Stimulated activated effector memory CD8-positive, alpha-beta T cell treated with anti-CD3 and anti-CD28 coated beads, Interleukin-12 subunit alpha, Interleukin-12 subunit beta, amount 100 ng/mL, for 72 hours (primary cell): Measurements from ENCODE around the gene LTC4S.
"Not testable (repeated sequence)": the region's sequence is repeated elsewhere in the genome, so short reads cannot be mapped to it uniquely, and the experiment has no call there.

Experiments
- ATAC-seq: fragments of 150-1000 bp; cut with Tn5 transposase; 2 replicates; pipeline ENCODE4 v1.10.0; 2021
- DNase-seq, 2 donors: peaks; one replicate each; pipeline ENCODE4 v3.0.0; 2021 to 2022; ENCODE audit warnings: low spot score in 2 of 2
- H3K27ac Mint-ChIP-seq: one replicate; pipeline ENCODE4 v1.8.0; 2022; ENCODE audit warnings: mild to moderate bottlenecking, mixed read lengths
- H3K36me3 Mint-ChIP-seq: one replicate; pipeline ENCODE4 v1.8.0; 2022; ENCODE audit warnings: mild to moderate bottlenecking, mixed read lengths
- H3K4me1 Mint-ChIP-seq: one replicate; pipeline ENCODE4 v1.8.0; 2022; ENCODE audit warnings: mixed read lengths
- H3K4me3 Mint-ChIP-seq: one replicate; pipeline ENCODE4 v1.8.0; 2022; ENCODE audit warnings: mild to moderate bottlenecking, mixed read lengths
- H3K9me3 Mint-ChIP-seq: one replicate; pipeline ENCODE4 v1.8.0; 2022; ENCODE audit warnings: mixed read lengths

The LTC4S gene, protein sequence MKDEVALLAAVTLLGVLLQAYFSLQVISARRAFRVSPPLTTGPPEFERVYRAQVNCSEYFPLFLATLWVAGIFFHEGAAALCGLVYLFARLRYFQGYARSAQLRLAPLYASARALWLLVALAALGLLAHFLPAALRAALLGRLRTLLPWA

DNA sequence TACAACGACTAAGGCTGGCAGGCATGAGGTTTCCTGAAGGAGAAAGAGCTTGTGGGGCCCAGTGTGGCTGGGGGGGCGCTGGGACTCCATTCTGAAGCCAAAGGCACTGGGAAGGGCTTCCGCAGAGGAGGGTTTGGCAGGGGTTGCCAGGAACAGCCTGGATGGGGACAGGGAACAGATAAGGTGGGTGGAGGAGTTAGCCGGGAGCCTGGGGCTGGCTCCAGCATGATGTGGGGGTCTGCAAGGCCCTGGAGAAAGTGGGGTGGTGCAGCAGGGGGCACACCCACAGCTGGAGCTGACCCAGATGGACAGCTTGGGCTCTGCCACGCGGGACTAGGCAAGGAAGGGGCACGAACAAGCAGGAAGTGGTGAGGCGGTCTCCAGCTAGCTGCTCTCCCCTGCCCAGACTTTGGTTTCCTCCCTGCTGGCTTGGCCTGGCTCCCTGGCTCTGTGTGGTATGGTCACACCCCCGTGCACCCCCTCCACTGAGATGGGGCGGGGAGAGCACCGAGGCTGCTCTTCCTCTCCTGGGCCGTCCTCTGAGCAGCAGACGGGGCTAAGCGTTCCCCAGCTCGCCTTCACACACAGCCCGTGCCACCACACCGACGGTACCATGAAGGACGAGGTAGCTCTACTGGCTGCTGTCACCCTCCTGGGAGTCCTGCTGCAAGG lies at the start of gene LTC4S:
LTC4S (plus strand) TSS at position 519 of the 672 bp plus-strand sequence; CDS start at position 614, 95 bp downstream.
- peak within 1 kb of the TSS; percentile 93 for H3K27ac Mint-ChIP-seq
- H3K4me3 Mint-ChIP-seq, result peak within 1 kb of the TSS; percentile 63
- H3K9me3 Mint-ChIP-seq, result no peaks in the 10 kb centered on the region
- peak; percentile 61 for ATAC-seq
- H3K36me3 Mint-ChIP-seq, result peaks cover 36% of the 10 kb centered on the region
- H3K4me1 Mint-ChIP-seq, result peaks cover 34% of the 10 kb centered on the region
- DNase-seq, result peak in 1 of 2 donors; percentile 72

GRCh38 chr5:179744106-179744505 lies 49.7 kb upstream of the LTC4S start:
- not testable (repeated sequence) for H3K27ac Mint-ChIP-seq, H3K9me3 Mint-ChIP-seq, DNase-seq, H3K4me3 Mint-ChIP-seq, ATAC-seq
- peaks cover 63% of the 10 kb centered on the region for H3K36me3 Mint-ChIP-seq
- H3K4me1 Mint-ChIP-seq, result peaks cover 41% of the 10 kb centered on the region

DNA sequence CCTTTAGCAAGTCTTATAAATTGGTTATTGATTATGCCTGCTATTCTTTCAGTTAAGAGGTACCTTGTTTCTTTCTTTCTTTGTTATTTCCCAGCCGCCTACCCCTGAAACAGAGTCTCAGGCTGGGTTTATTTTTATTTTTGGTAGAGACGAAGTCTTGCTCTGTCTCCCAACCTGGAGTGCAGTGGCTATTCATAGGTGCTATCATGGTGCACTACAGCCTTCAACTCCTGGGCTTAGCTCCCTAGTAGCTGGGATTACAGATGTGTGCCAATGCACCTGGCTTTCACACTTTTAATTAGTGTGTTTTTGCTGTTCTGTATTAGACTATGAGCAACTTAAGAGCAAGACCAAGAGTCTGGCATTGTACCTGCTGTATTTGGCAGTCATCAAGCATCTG lies 46.9 kb upstream of the LTC4S start:
- peaks cover 34% of the 10 kb centered on the region for H3K4me1 Mint-ChIP-seq
- H3K36me3 Mint-ChIP-seq, result peaks cover 42% of the 10 kb centered on the region
- peak overlapping the region; percentile 78 for H3K27ac Mint-ChIP-seq
- ATAC-seq, result no peak
- no peaks in the 10 kb centered on the region for H3K9me3 Mint-ChIP-seq
- no peak for DNase-seq
- H3K4me3 Mint-ChIP-seq, result no peak overlapping the region

- H3K9me3 Mint-ChIP-seq, result no peaks in the 10 kb centered on the region
- ATAC-seq, result no peak
- H3K27ac Mint-ChIP-seq, result no peak overlapping the region
- no peak for DNase-seq
- peaks cover 44% of the 10 kb centered on the region for H3K36me3 Mint-ChIP-seq
- no peak overlapping the region for H3K4me3 Mint-ChIP-seq
- H3K4me1 Mint-ChIP-seq, result peaks cover 34% of the 10 kb centered on the region
These were observed 46.0 kb upstream of the LTC4S start for GRCh38 chr5:179747811-179748210.

- DNase-seq (no peak), ATAC-seq (no peak)
- peaks cover 51% of the 10 kb centered on the region for H3K4me1 Mint-ChIP-seq
- peaks cover 34% of the 10 kb centered on the region for H3K36me3 Mint-ChIP-seq
- no peaks in the 10 kb centered on the region for H3K9me3 Mint-ChIP-seq
- no peak overlapping the region for H3K4me3 Mint-ChIP-seq
- peak overlapping the region; percentile 29 for H3K27ac Mint-ChIP-seq
These were observed 43.8 kb upstream of the LTC4S start for GRCh38 chr5:179749857-179750508.

GRCh38 chr5:179753971-179754370 lies 39.8 kb upstream of the LTC4S start:
- Mint-ChIP-seq H3K9me3 (no peaks in the 10 kb centered on the region), H3K36me3 (peaks cover 12% of the 10 kb centered on the region), H3K4me1 (peaks cover 42% of the 10 kb centered on the region), H3K27ac (peak overlapping the region; percentile 49), H3K4me3 (no peak overlapping the region)
- ATAC-seq (no peak), DNase-seq (no peak)

- Mint-ChIP-seq H3K9me3 (no peaks in the 10 kb centered on the region), H3K36me3 (peaks cover 12% of the 10 kb centered on the region), H3K4me1 (peaks cover 46% of the 10 kb centered on the region), H3K4me3 (no peak overlapping the region), H3K27ac (peak overlapping the region; percentile 49)
- ATAC-seq, result no peak
- no peak for DNase-seq
These were observed 38.8 kb upstream of the LTC4S start for GRCh38 chr5:179755022-179755421.

DNA sequence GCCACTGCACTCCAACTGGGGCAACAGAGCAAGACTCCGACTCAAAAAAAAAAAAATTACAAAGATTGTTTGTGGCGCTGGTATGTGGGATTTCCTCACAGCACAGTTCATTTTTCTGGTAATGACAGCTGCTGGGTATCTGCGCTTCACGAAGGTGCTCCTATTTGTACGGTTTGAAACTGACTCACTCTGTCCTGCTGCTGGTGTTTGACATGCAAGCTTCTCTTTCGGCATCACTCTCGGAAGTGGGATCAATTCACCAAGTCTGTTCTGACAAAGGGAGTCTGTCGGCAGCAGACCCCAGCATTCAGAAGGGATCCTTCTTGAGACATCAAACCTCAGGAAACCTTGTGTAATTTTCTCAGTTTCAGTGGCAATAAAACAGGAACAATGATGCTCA lies 34.8 kb upstream of the LTC4S start:
- H3K27ac Mint-ChIP-seq, result peak overlapping the region; percentile 92
- ATAC-seq, result no peak
- DNase-seq, result no peak
- no peak overlapping the region for H3K4me3 Mint-ChIP-seq
- peaks cover 68% of the 10 kb centered on the region for H3K4me1 Mint-ChIP-seq
- peaks cover under 1% of the 10 kb centered on the region for H3K36me3 Mint-ChIP-seq
- no peaks in the 10 kb centered on the region for H3K9me3 Mint-ChIP-seq

DNA sequence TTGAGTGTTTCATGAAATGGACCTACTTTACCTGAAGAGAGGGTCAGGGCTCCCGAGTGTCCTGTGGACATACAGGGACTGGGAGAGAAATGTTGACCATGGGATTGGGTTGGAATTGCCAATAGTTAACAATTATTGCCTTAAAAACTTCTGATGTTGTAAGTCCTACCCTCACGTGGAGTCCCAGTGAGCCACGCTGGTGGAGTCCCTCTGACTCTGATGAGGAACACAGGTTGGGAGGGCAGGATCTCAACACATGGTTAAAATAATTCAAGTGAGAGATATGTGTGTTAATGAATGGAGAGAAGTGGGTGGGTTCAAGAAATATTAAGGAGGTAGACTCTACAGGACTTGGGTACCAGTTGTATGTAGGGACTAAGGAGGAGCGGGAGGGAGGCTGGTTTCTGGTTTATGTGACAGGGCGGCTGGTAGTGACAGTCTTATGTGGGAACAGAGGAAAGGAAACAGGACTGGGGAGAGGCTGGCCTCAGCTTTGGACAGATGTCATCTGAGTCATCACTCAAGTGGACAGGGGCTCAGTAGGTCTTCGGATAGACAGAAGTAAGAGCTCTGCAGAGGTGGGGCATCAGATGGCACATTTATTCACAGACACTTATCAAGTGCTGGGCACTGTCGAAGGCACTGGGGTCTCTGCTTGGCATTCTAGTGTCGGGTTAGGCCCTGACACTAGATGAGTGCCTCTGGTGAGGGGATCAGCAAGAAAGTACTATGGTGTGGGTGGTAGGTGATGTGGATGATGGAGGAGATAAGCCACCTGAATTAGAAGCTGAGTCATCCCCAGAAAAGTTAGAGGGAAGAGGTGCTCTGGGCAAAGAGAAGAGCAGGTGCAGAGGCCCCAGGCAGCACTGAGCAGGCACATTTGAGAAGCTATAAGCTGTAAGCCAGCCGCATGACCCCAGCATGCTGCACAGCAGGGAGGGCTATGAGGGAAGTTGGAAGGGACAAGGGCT lies 33.9 kb upstream of the LTC4S start:
- Mint-ChIP-seq H3K4me1 (peaks cover 60% of the 10 kb centered on the region), H3K36me3 (peaks cover 8% of the 10 kb centered on the region), H3K27ac (peak overlapping the region; percentile 92), H3K4me3 (no peak overlapping the region), H3K9me3 (no peaks in the 10 kb centered on the region)
- ATAC-seq (peak; percentile 70), DNase-seq (no peak)

DNA sequence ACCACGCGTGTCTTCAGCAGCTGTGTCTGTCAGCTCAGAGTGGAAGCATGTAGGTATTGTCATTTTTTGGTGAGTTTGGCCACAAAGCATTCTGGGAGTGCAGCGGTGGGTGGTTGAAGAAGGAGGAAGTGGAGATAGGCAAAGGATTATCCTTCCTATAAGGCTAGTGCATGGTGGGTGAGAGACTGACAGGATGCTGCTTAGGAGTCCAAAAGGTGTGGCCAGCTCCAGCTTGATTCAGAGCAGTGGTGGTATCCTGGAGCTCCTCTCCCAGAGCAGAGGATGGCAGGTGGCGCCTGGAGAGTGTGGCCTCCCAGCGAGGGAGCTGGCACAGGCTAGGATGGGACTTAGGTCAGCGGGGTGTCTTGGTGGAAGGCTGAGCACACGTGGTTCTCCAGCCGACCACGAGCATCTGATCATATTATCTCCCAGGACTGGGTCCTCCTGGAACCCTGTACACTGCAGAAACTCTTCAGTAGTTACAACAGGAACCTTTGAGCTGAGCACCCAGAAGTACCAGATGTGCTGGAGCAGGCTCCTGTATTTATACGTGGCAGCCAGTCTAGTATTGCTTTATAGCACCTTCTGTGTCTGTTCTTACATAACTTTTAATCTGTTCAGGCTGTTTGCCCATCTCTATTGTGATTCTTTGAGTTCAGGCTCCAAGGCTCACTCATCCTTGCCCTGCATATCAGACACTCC lies 31.6 kb upstream of the LTC4S start:
- DNase-seq, result no peak
- Mint-ChIP-seq H3K36me3 (peaks cover 31% of the 10 kb centered on the region), H3K4me3 (no peak overlapping the region), H3K27ac (peak overlapping the region; percentile 50), H3K4me1 (peaks cover 61% of the 10 kb centered on the region), H3K9me3 (no peaks in the 10 kb centered on the region)
- peak; percentile 46 for ATAC-seq

DNA sequence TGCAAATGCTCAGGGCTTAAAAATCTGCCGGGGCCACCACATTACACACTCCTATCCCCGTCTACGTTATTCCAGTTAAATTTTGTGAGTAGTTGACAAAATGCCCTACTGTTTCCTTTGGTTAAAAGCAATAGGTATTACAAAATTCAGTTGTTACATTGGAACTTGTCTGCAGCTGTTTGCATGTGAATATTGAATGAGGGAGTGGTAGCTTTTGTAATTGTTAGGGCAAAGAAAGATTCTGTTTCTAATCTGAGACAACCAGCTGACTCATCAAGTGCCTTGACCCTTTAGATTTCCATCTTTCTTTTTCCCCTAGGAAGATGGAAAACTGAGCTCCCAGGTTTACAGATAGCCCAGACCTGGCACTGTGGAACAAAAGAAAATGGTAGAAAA lies 31.0 kb upstream of the LTC4S start:
- Mint-ChIP-seq H3K4me1 (peaks cover 64% of the 10 kb centered on the region), H3K9me3 (no peaks in the 10 kb centered on the region), H3K4me3 (no peak overlapping the region), H3K36me3 (peaks cover 36% of the 10 kb centered on the region), H3K27ac (no peak overlapping the region)
- ATAC-seq (no peak), DNase-seq (no peak)

DNA sequence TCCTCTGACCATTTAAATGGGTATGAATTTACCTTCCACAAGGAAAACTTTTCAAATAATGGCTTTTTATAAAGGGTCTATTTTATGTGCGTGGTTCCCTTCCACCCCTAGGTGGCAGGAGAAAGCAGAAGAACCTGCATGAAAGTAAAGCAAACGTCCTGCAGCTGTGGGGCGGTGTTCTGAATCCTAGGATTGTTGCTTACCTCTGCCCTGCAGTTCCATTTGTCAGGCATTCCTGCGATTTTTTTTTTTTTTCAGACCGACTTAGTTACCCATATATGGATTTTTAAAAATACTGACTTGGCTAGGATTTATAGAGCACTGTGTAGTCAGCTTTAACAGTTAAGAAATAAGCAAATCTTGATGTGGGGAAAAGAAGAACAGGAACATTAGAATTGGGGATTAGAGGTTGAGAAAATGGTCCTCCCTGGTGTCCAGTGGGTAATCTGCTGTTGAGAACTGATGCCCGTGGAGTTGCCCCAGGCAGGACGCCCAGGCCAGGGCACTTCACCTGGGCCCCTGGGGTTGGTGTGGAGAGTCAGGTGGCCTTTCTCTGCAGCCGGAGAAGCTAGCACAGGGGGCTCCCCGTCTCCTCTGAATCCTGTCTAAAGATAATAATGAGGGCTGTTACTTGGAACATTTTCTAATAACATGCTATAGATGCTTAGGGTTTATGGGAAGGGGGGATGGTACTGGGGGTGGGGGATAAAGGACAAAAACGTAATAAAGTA lies 30.4 kb upstream of the LTC4S start:
- DNase-seq (peak in 1 of 2 donors; percentile 11), ATAC-seq (peak; percentile 60)
- Mint-ChIP-seq H3K27ac (no peak overlapping the region), H3K9me3 (no peaks in the 10 kb centered on the region), H3K4me1 (peaks cover 70% of the 10 kb centered on the region), H3K4me3 (no peak overlapping the region), H3K36me3 (peaks cover 42% of the 10 kb centered on the region)

GRCh38 chr5:179764056-179764455 lies 29.7 kb upstream of the LTC4S start:
- H3K9me3 Mint-ChIP-seq, result no peaks in the 10 kb centered on the region
- DNase-seq, result no peak
- no peak for ATAC-seq
- H3K36me3 Mint-ChIP-seq, result peaks cover 49% of the 10 kb centered on the region
- H3K4me3 Mint-ChIP-seq, result no peak overlapping the region
- H3K27ac Mint-ChIP-seq, result no peak overlapping the region
- peaks cover 75% of the 10 kb centered on the region for H3K4me1 Mint-ChIP-seq

GRCh38 chr5:179765400-179765799 lies 28.4 kb upstream of the LTC4S start:
- H3K4me3 Mint-ChIP-seq, result no peak overlapping the region
- no peaks in the 10 kb centered on the region for H3K9me3 Mint-ChIP-seq
- no peak for ATAC-seq

More at GRCh38 chr5:179765400-179765799, 28.4 kb upstream of the LTC4S start:
- Mint-ChIP-seq H3K4me1 (peaks cover 63% of the 10 kb centered on the region), H3K27ac (peak overlapping the region; percentile 60), H3K36me3 (peaks cover 62% of the 10 kb centered on the region)
- no peak for DNase-seq
